Stimulated activated CD4-positive, alpha-beta T cell treated with anti-CD3 and anti-CD28 coated beads, Interleukin-4, amount 100 ng/mL, for 1 hour (primary cell): Measurements from ENCODE around the gene NOL3.

Source experiments
- DNase-seq: peaks from one replicate; pipeline ENCODE4 v3.0.0-alpha.2; 2020

The NOL3 gene

GRCh38 chr16:67190448-67191399 is 20.4 kb downstream of the NOL3 start:
- DNase-seq = no peak

- no peak for DNase-seq
These were observed 21.2 kb downstream of the NOL3 start for GRCh38 chr16:67191411-67191994.

- peak; percentile 86 for DNase-seq
These were observed 21.8 kb downstream of the NOL3 start, which contains the start of gene E2F4 for GRCh38 chr16:67191995-67192681. E2F4 (plus strand) TSS chr16:67192155; CDS start chr16:67192228, 73 bp downstream.

- no peak for DNase-seq
These were observed 22.5 kb downstream of the NOL3 start for GRCh38 chr16:67192781-67193361.

GRCh38 chr16:67193536-67193935 is 23.2 kb downstream of the NOL3 start:
- no peak for DNase-seq

GRCh38 chr16:67194260-67194659 is 23.9 kb downstream of the NOL3 start:
- no peak for DNase-seq

GRCh38 chr16:67195676-67196075 is 25.3 kb downstream of the NOL3 start:
- DNase-seq = no peak

- DNase-seq = no peak
These were observed 26.5 kb downstream of the NOL3 start for GRCh38 chr16:67196881-67197280.

- no peak for DNase-seq
These were observed 27.4 kb downstream of the NOL3 start for GRCh38 chr16:67197704-67198103.

- no peak for DNase-seq
These were observed 27.9 kb downstream of the NOL3 start for GRCh38 chr16:67198238-67198734.

- DNase-seq = no peak
These were observed 28.9 kb downstream of the NOL3 start, which contains the start of gene ELMO3 for GRCh38 chr16:67199011-67199807. ELMO3 (plus strand) TSS chr16:67199131; CDS start chr16:67199327, 196 bp downstream.

- DNase-seq = no peak
These were observed 29.5 kb downstream of the NOL3 start for GRCh38 chr16:67199808-67200198.

GRCh38 chr16:67200491-67200890 is 30.2 kb downstream of the NOL3 start:
- DNase-seq = no peak

- DNase-seq = no peak
These were observed 31.3 kb downstream of the NOL3 start for GRCh38 chr16:67201411-67202345.

- DNase-seq = no peak
These were observed 32.1 kb downstream of the NOL3 start for GRCh38 chr16:67202426-67202825.

- DNase-seq = no peak
These were observed 32.7 kb downstream of the NOL3 start for GRCh38 chr16:67202956-67203493.

- DNase-seq = no peak
These were observed 33.7 kb downstream of the NOL3 start for GRCh38 chr16:67204076-67204475.

- DNase-seq = no peak
These were observed 35.9 kb downstream of the NOL3 start for GRCh38 chr16:67206129-67206837.

GRCh38 chr16:67206838-67207248 is 36.5 kb downstream of the NOL3 start:
- DNase-seq = no peak
